T-helper 9 cell (primary cell): ENCODE data around the gene GRID1.

Experiments
- DNase-seq: peaks from one replicate; pipeline ENCODE4 v3.0.0-alpha.2; 2020

GRID1 gene

GRCh38 chr10:86205306-86206239 is 161.0 kb downstream of the GRID1 start:
- DNase-seq: no peak

DNA sequence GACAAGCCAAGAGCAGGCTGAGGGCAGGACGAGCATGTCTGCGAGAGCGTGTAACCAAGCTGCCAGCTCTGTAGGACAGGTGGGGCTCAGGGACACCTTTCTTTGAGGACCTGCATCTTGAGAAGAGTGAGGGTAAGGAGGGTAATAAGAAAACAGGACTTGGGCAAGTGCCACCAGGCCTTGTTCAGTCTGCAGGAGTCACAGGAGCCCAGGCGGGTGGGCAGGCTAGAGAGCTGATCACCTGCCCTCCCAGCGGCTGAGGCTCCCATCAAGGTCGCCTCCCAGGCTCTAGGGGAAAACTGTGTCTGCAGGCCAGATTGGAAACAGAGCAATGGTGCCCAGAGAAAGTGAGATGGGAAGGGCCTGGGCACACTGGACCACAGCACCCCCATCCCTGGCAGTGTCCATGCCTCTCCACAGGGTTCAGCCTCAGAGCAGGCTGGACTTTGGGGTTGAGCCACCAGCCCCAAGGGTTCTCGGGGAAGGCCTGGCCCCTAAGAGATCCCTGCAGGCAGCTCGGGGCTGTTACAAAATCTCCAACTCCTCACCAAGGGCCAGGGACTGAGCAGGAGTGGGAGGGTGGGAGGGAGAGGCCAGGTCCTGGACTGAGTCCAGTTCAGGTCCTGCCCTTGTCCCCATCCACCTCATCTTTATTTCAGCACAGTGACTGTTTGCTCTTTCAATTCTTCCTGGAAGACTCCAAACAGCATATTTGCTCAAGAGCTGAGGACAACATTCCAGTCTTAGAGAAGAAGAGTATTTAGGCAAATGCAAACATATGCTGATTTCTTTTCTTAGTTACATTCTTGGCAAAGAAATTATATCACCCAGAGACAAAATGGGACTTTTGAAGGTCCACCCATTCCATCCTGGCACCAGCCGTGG is 161.9 kb downstream of the GRID1 start:
- DNase-seq: no peak

DNA sequence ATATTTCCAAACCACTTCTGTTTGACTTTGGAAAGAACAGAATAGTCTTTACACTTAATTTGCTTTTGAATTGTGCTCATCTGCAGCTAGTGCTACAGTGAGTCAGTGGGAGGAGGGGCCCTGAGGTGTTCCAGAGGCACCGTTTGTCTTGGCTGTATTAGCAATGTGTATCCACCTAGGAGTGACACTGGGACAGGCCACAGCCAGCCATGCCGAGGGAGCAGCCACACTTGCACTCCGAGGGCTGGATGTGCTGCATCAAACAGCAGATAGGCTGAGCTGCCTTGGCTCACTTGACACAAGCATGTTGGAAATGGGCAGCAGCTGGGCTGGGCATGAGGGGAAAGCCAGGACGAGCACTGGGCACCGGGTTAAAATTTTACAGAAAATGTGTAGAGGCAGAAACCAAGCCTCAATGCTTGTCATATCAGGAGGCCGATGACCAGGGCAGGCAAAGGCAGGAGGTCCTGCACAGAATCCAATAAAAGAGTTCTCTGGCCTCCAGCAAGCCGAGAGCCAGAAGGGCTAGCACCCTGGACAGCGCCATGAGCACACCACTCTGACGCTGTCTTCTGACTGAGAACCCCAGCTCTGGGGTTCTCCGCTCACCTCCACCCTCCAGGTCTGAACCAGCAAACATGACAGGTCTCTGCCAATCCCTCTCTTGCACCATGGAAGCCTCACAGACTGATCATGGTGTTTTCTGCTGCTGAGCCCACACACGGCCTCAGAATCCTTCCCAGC is 163.3 kb downstream of the GRID1 start:
- DNase-seq: no peak

DNA sequence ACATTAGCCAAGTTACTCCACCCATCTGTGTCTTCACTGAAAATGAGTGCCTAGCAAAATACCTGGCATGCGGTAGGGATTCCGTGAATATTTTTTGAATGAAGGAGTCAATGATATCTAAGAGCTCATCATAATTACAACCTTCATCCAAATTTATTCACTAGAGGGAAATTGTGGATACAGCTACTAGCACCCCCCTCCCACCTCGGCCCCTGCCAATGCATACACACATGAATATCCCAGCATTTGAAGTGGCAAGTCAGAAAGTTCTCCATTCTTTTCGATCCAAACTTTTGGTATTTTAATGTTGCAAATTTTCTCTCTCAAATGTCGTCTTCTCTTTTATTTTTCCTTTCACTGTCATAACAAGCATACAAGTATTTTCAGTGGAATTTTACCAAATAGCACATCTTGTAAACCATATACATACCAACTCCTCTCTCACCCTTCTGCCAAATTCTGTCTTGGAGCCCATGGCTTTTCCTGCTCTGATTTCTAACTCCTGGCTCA is 164.3 kb downstream of the GRID1 start:
- no peak for DNase-seq

DNA sequence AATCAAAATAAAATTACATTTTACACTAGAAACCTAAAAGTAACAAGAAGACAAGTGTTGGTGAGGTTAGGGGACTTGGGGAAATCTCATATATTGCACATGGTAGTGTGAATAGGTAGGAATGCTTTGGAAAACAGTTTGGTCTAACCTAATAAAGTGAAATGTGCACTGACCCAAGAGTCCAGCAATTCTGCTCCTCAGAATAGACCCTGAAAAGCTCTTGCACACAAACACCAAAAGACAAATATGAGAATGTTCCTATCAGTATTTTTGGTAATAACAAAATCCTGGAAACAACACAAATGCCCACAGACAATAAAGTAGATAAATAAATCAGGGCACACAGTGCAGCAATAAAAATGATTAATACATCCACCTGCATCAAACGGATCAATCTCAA is 165.7 kb downstream of the GRID1 start:
- DNase-seq: no peak

- DNase-seq: no peak
Measured at GRCh38 chr10:86200269-86200668, 166.3 kb downstream of the GRID1 start.

- DNase-seq: no peak
Measured at GRCh38 chr10:86199041-86199440, 167.6 kb downstream of the GRID1 start.

- no peak for DNase-seq
Measured at GRCh38 chr10:86198271-86198670, 168.3 kb downstream of the GRID1 start.

GRCh38 chr10:86197166-86197790 is 169.3 kb downstream of the GRID1 start:
- no peak for DNase-seq

DNA sequence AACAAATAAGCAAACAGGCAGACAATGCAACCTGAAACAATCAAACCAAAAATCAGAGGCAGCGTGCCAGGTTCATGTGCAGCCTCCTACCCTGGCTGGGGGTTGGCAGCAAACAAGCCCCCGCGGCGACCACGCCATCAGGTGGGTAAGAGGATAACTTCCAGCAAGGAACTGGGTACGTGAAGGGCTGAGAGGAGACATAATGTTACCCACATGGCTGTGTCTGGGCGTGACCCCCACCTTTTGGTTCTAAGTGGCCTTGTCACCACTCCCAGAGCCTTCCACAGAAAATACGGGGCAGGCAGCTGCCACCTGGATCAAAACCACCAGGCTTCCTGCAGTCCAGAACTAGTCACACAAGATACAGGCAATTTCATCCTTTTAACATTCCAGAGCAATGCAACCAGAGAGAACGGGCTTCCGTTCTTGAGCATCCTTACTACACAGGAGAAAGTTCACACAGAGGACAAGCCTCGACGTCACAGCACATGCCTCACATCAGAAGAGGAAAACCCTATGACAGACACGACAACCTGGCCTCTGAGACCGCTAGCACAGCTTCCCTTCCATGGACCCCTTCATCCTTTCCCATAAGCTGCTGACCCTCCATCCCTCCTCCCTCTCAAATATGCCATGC is 171.0 kb downstream of the GRID1 start:
- DNase-seq: no peak

DNA sequence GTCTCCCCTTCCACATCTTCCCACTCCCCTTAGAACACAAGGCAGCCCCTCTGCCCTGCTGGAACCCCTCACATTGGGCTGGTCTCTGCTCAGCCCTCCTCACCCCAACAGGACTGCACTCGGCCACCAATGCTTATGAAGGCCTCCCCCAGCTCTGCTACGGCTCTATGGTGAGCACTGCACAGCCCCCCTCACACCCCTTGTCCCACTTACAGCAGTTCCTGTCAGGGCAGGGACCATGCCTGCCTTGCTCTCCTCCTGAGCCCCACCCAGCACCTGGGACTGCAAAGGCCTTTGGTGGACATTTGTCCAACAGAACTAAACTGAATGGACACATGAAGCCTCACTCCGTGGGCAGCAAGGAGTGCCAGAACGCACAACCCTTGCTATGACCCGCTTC is 171.9 kb downstream of the GRID1 start:
- no peak for DNase-seq

DNA sequence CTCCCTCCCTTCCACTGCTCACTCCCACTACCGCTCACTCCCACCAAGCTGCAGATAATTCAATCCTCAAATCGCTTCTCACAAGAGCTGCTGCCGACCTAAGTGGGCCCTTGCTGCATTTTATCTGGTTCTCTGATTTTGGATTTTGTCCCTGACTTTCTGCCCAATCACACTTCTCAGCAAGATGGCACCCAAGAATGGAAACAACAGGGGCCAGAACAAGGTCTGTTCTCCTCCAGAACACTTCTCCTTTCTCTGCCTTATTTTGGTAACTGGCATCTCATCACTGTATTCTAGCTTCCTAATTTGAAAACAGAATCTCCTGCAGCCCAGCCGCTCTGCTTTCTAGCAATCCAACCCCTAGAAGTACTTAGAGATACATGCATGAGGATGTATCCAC is 172.8 kb downstream of the GRID1 start:
- no peak for DNase-seq

DNA sequence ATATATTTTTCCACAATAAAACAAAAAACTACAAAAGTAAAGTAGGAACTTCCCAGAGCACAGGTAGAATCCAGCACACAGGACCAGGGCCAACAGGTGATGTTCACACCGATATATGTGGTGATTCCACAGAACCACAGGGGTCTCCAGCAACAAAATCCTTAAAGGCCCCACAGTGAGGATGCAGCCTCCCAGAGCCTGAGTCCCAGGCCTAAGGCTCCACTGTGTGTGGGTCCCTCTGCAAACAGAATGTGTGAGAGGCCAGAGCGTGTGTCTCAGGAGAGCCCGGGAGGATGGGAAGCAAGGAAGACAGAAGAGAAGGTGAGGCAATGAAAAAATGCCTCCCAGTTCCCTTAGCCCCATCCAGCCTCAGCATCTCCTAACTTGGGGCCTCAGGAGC is 173.9 kb downstream of the GRID1 start:
- no peak for DNase-seq

DNA sequence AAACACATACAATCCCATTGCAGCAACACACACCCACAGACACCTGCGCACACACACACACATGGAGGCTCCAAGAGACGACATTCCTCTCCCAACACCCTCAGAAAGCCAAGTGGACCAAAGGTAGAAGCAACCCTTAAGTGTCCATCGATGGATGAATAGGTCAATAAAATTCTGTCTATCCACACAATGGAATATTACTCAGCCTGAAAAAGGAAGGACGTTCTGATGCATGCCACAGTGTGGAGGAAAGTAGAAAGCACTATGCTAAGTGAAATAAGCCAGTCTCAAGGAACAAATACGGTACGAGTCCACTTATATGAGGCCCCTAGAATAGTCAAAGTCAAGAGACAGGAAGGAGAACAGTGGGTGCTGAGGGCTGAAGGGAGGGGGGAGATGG is 174.4 kb downstream of the GRID1 start:
- no peak for DNase-seq

DNA sequence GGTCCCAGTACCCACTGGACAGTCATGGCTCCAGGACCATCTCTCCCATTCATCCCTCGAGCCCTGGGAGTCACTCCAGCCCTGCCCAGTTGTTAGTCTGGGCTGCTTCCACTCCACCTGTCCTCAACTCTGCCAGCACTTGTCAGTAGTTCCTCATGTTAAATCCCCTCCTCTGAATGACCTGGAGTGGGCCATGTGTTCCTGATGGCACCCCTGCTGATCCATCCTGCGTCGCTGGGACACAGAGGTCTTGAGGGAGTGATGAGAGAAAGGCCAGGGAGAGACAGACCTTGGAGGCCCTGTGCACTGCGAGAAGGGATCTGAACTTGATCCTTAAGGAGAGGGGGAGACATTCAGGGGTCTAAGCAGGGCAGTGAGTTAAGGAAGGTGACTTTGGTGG is 174.9 kb downstream of the GRID1 start:
- no peak for DNase-seq

GRCh38 chr10:86191166-86191565 is 175.4 kb downstream of the GRID1 start:
- DNase-seq: no peak

DNA sequence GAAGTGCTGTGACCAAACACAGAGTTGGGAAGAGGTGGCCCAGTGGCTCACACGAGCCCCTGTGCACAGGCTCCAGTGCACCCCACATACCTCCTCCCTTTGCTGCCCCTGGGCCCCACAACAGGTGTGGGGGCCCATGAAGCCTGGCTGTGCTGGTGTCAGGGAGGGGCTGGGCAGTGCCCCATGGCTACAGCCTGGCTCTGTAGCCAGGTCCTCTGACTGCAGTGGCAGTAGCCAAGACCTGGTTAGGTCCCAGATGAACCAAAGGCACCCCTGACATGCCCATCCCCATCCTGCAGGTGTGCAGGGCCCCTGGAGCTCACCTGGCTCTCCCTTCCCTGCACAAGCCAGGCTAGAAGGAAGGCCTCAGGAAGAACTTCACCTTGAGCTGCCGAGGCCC is 176.3 kb downstream of the GRID1 start:
- no peak for DNase-seq

GRCh38 chr10:86189891-86190290 is 176.7 kb downstream of the GRID1 start:
- no peak for DNase-seq

- DNase-seq: no peak
Measured at GRCh38 chr10:86188796-86189558, 177.6 kb downstream of the GRID1 start.

DNA sequence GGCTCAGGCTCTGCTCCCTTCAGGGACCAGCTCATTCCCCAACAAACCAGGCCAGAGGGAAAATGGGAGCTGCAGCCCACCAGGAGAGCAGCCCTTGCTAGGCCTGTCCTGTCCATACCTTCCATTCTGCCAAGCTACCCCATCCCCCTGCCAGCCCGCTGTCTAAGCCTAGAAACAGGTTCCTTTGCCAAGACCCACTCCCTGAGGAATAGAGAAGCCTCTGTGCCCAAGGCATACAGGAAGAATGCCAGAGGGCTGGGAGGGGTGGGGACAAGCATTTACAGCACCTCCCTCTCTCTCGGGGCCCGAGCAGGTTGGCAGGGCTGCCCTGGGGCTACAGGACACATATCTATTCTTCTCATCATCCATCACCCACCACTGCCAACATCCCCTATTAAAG is 178.3 kb downstream of the GRID1 start:
- no peak for DNase-seq
